GM12891 (cell line): Measurements from ENCODE around the gene PCDH15.

Experiments used
- PAX5 ChIP-seq: IDR thresholded peaks from 2 replicates; pipeline ENCODE4 v1.6.1; 2011; ENCODE audit warnings: low read length, moderate library complexity, mild to moderate bottlenecking; ENCODE audit not compliant: insufficient read depth, severe bottlenecking
- POLR2A ChIP-seq: IDR thresholded peaks from 2 replicates; pipeline ENCODE4 v1.6.1; 2011; ENCODE audit warnings: low read depth, low read length, control low read depth
- POLR2AphosphoS5 ChIP-seq: IDR thresholded peaks from 2 replicates; pipeline ENCODE4 v1.6.1; 2011; ENCODE audit warnings: low read depth, low read length, control low read depth
- POU2F2 ChIP-seq: IDR thresholded peaks from 2 replicates; pipeline ENCODE4 v1.6.1; 2011; ENCODE audit warnings: low read depth, mild to moderate bottlenecking, control low read depth, low read length, moderate library complexity
- SPI1 ChIP-seq: IDR thresholded peaks from 2 replicates; pipeline ENCODE4 v1.6.1; 2011; ENCODE audit warnings: low read depth, low read length, control low read depth
- TAF1 ChIP-seq: IDR thresholded peaks from 2 replicates; pipeline ENCODE4 v1.6.1; 2011; ENCODE audit warnings: low read depth, low read length, control low read depth

DNA sequence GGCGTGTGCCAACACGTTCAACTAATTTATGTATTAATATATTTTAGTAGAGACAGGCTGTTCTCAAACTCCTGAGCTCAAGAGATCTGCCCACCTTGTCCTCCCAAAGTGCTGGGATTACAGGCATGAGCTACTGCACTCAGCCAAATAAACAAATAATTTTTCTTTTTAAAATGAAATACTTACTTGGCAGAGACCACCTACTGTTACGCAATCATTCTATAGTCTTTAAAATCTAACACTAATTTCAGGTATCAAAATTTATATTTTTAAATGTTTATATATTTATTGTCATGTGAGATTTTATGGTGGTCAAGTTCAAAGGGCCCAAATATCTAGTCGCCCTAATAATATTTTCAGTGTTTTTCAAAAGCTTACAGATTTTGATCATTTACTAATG is 323.3 kb downstream of the PCDH15 start:
- TF ChIP-seq POLR2AphosphoS5 (no peak), POLR2A (no peak), TAF1 (no peak), POU2F2 (no peak), SPI1 (no peak), PAX5 (no peak)
